Measurements from ENCODE around the gene EML4. TPM values are rescaled to one million over a fixed set of nuclear protein-coding genes. Genes with fewer than 3 reads are reported as not detected.
"Not testable (repeated sequence)": the region's sequence is repeated elsewhere in the genome, so short reads cannot be mapped to it uniquely, and the experiment has no call there.

EML4 gene
- total RNA-seq, 2 donors from 2014 or later = 32.8 to 59.9 TPM

DNA sequence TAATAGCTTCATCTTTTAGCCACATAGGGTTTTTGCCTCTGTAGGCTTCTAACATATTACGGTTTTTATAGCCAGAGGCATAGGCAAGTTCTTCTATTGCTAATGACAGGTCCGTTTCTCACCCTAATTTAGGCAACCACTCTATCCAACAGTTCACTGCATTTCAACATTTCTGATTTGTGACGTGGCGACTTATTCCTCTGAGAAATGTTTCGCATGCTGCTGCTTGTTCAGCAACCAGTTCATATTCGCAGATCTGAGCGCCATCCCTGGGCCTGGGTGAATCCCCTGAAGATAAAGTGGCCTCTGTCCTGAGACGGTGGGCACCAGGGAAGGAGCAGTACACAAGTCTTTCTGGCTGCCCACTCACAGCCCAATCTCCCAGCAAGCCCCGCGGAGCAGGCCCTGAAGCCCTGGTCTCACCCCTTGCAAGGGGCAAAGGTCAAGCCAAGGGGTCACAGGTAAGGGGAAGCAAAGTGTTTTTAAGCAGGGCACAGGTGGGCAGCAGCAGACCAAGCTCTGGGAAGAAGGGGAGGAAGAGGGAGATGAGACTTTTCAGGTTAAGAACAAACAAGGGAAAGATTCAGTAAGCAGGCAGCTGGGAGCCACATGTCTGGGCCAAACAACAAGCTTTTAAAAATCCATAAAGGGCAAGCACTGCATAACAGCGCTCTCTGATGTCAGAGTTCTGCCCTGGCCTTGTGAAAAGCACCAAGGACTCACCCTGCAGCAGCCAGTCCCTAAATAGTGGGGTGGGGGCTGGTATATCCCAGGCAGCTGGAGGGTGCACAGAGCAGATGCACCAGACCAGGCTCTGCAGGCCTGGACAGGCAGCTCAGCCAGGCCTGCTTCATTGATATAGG is 202.7 kb downstream of the EML4 start:
- H3K27me3 ChIP-seq (replicated peaks; ENCODE audit: insufficient read depth) = no peaks in the 10 kb centered on the region
- H3K9me3 ChIP-seq = no peaks in the 10 kb centered on the region
- H3K4me1 ChIP-seq (ENCODE audit: control insufficient read depth in 1 of 2, low read depth in 2 of 2) = no peaks in the 10 kb centered on the region
- TF ChIP-seq, protein P1, sequence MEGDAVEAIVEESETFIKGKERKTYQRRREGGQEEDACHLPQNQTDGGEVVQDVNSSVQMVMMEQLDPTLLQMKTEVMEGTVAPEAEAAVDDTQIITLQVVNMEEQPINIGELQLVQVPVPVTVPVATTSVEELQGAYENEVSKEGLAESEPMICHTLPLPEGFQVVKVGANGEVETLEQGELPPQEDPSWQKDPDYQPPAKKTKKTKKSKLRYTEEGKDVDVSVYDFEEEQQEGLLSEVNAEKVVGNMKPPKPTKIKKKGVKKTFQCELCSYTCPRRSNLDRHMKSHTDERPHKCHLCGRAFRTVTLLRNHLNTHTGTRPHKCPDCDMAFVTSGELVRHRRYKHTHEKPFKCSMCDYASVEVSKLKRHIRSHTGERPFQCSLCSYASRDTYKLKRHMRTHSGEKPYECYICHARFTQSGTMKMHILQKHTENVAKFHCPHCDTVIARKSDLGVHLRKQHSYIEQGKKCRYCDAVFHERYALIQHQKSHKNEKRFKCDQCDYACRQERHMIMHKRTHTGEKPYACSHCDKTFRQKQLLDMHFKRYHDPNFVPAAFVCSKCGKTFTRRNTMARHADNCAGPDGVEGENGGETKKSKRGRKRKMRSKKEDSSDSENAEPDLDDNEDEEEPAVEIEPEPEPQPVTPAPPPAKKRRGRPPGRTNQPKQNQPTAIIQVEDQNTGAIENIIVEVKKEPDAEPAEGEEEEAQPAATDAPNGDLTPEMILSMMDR (IDR thresholded peaks at IDR 0.05) = no peak
- no peak overlapping the region for H3K4me3 ChIP-seq
- ATAC-seq (ENCODE audit: insufficient number of reproducible peaks, low FRiP score, low read depth) (no peak), DNase-seq (ENCODE audit: low spot score) (no peak)
- no peak overlapping the region for H3K27ac ChIP-seq
- H3K36me3 ChIP-seq = no peaks in the 10 kb centered on the region

DNA sequence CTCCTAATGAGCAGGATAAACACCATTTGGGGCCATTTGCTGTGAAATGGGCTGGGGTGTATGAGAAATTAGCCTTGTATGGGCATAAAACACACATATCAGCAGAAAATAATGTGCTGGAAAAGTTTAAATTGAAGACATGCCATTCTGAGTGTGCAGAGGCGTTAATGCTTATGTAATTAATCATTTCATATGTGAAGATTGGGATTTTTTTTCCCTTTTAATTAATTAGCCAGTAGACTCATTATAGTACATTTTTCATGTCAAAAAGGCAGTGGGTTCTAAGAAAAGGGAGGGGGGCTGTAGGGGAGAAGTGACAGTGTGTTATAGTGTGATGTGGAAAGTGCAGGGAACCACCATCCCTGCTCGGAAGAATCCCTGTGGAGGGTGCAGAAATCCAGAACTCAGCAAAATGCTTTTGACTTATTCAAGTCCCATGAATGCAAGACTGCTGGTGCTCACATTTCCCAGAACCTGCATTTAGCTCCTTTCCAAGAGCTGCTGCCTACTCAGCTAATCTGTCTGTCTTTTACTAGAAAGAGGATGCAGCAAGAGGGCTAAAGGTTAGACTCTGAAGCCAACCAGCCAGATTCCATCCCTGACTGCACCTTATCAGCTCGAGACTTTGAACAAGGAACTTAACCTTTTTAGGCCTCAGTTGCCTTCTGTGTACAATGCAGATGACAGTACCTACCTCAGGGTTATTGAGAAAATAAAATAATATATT is 203.5 kb downstream of the EML4 start:
- DNase-seq (ENCODE audit: low spot score) (no peak), ATAC-seq (ENCODE audit: insufficient number of reproducible peaks, low FRiP score, low read depth) (no peak)
- TF ChIP-seq, protein P1 (IDR thresholded peaks at IDR 0.05) = no peak
- no peak overlapping the region for H3K27ac ChIP-seq
- no peaks in the 10 kb centered on the region for H3K36me3 ChIP-seq
- H3K9me3 ChIP-seq = no peaks in the 10 kb centered on the region
- no peaks in the 10 kb centered on the region for H3K4me1 ChIP-seq (ENCODE audit: control insufficient read depth in 1 of 2, low read depth in 2 of 2)
- no peak overlapping the region for H3K4me3 ChIP-seq
- H3K27me3 ChIP-seq (replicated peaks; ENCODE audit: insufficient read depth) = no peaks in the 10 kb centered on the region

DNA sequence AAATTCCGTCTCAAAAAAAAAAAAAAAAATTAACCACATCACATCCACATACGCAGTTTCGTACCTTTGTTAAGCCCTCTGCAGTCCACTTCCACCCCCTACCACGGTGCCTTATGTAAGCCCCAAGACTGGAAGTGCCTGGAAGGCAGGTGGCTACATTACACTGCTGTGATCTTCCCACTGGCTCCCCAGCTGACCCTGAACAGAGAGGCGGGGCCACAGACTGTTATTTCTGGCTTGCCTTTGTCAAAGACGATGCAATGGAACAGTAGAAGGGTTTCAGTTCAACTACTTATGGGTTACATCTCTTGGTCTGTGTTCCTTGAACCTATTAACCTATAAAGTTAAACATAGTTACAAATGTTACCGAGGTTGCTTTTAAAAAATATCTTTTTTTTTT is 207.6 kb downstream of the EML4 start:
- Histone ChIP-seq H3K27me3 (replicated peaks; ENCODE audit: insufficient read depth) (no peaks in the 10 kb centered on the region), H3K4me1 (ENCODE audit: control insufficient read depth in 1 of 2, low read depth in 2 of 2) (no peaks in the 10 kb centered on the region), H3K9me3 (no peaks in the 10 kb centered on the region), H3K27ac (no peak overlapping the region), H3K4me3 (no peak overlapping the region), H3K36me3 (no peaks in the 10 kb centered on the region)
- ATAC-seq (ENCODE audit: insufficient number of reproducible peaks, low FRiP score, low read depth) (no peak), DNase-seq (ENCODE audit: low spot score) (no peak)
- TF ChIP-seq, protein P1 (IDR thresholded peaks at IDR 0.05) = no peak

DNA sequence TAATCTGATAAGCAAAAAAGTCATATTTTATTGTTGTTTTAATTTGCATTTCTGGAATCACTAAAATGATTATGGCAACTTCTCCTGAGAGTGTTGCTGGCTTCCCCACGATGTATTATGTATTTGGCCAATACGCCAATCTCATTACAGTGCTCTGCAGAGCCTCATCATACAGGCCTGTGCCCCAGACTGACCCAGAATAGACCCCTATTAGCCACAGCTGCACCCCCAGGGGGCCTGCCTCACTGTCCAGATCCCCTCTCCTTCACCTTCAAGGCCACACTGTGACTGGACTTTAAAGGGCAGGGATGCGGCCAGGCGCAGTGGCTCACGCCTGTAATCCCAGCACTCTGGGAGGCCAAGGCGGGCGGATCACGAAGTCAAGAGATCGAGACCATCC is 209.3 kb downstream of the EML4 start:
- ATAC-seq (ENCODE audit: insufficient number of reproducible peaks, low FRiP score, low read depth) (no peak), DNase-seq (ENCODE audit: low spot score) (no peak)
- Histone ChIP-seq H3K36me3 (no peaks in the 10 kb centered on the region), H3K27me3 (replicated peaks; ENCODE audit: insufficient read depth) (no peaks in the 10 kb centered on the region), H3K4me3 (no peak overlapping the region), H3K9me3 (no peaks in the 10 kb centered on the region), H3K27ac (no peak overlapping the region), H3K4me1 (ENCODE audit: control insufficient read depth in 1 of 2, low read depth in 2 of 2) (no peaks in the 10 kb centered on the region)
- TF ChIP-seq, protein P1 (IDR thresholded peaks at IDR 0.05) = no peak

DNA sequence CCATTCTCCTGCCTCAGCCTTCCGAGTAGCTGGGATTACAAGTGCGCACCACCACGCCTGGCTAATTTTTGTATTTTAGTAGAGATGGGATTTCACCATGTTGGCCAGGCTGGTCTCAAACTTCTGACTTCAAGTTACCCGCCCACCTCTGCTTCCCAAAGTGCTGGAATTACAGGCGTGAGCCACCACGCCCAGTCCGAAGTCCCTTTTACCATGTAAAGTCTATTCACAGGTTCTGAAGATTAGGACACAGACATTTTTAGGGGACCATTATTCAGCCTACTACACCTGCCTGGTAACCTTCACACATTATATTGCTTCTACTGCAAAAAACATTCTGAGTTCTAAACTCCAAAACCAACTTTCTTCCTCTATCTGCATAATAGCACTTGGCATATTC is 210.9 kb downstream of the EML4 start:
- H3K4me3 ChIP-seq; ATAC-seq (ENCODE audit: insufficient number of reproducible peaks, low FRiP score, low read depth); H3K4me1 ChIP-seq (ENCODE audit: control insufficient read depth in 1 of 2, low read depth in 2 of 2); H3K27ac ChIP-seq; DNase-seq (ENCODE audit: low spot score); H3K27me3 ChIP-seq (replicated peaks; ENCODE audit: insufficient read depth); H3K36me3 ChIP-seq; H3K9me3 ChIP-seq: not testable (repeated sequence)
